NCI-H774 (cell line): ENCODE results near the gene ARMH3.
A peak's percentile ranks its signal among the peaks of the same experiment; 100 is the strongest.

Experiments
- DNase-seq: peaks from one replicate; lab custom pipeline; 2025; lab: John Stamatoyannopoulos, UW

Gene ARMH3

DNA sequence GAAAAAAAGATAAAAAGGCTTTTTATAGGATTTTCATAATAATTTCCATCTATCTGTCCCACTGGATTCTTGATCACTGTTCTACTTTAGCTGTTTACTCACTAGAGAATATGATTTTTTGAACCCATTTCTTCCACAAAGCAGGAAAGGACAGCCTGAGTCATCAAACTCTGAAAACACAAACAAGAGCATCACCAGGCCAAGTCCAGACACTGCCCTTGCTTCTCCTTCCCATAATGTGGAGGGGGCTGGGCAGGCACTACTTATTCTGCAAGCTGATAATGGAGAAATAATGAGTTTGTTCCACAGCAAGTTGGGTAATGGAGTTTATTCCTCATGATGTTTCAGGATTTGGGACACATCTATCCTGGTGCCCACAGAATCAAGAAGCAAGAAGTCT lies 199.3 kb downstream of the ARMH3 start:
- no peak for DNase-seq

DNA sequence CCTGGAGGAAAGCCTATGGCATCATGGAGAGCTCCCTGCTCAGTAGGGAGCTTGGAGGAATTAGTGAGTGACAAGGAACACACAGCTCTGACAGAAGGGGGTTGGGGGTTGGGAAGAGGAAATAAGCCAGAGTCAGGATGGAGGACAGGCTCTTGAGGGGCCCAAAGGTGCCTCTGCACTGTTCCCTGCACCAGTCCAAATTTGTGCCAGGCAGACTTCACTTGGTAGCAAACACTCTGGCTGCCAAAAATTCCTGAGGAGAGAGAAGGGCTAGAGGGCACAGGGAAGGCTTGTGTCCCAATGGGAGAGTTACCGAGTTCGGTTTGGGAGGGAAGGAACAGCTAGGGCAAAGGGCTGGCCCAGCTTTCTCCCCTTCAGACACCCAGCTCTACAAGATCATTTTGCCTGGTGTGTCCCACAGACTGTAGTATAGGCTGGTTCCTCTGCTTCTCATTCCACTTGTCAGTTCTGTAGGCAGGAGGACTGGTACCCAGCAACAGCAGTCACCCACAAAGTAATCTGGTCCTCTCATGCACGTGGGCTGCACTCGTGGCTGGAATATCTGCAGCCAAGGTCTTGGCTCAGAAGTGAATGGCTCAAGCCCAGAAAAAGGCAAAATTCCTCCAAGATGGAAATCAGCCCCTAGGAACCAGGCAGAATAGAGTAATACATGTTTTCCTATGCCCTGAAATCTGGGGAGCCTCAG lies 204.4 kb downstream of the ARMH3 start:
- DNase-seq, result no peak

DNA sequence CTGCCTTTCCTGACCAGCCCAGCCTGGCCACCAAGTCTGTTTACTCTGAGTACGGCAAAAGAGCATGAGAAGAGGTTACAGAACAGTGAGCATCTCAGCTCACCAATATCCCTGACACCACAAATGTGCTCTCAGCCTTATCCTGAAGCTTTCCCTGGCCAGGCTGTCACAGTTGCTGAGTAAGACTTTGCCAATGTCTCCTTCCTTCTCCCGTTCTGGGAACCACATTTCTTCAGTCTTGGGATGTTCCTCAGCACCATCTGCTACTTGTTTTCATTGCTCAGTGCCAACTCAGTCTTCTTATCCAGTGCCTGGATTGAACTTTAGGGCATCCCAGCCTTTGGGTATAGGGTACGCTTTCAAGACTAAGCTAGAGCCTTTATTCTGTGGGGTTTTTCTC lies 205.2 kb downstream of the ARMH3 start:
- DNase-seq, result no peak

DNA sequence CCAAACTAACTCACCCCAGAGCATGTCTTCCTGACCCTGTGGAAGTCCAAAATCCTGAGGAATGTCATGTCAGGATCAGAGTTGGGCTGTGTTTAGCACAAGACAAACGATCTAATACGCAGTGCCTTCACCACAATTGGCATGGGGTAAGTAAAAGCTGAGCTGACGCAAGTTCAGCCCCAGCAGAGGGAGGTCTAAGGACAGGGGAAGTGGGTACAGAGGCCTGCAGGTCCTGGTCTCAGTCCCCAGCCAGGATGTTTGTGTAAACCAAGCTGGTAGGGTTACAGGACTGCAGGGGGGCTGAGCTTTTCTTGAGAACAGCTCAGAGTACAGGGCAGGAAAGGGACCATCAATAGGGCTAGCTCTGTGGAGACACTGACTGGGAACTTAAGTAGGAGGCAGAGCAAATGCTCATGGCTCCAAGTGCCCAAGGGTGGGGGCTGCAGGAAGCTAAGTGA lies 207.1 kb downstream of the ARMH3 start:
- no peak for DNase-seq

DNA sequence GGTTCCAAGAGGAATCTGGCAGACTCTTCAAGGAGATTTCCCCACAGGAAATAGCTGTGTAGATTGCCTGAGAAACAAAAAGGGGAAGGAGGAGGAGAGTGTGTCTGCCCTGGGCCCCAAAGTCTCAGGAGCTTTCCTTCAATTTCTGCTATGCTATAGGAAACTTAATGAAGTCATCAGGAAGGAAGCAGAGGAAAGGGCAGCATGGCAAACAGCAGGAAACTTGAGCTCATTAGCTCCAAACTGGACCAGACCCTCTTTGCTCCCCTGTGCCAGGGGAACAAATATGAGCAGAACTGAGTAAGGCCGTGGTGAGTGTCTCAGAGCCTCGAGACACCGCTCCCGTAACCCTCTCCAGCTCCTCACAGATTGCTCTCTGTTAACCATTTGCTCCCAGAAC lies 207.6 kb downstream of the ARMH3 start:
- no peak for DNase-seq

DNA sequence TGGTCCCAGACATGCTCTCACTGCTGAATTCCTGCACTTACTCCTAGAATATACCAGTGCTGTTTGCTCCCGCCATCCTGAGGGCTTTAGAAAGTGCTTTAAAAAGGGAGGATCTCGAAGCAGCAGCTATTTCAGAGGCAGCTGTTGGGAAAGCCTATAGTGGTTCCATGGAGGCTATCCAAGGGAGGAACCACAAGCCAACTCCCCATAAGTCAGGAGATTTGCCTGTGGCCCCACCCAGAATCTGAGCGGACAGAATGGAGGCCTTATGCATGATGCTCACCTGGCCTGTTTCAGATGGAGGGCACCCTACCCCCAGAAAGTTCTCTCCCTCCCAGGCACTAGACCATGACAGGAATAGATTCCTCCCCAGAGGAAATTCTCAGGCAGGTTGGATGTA lies 210.1 kb downstream of the ARMH3 start:
- DNase-seq, result no peak

DNA sequence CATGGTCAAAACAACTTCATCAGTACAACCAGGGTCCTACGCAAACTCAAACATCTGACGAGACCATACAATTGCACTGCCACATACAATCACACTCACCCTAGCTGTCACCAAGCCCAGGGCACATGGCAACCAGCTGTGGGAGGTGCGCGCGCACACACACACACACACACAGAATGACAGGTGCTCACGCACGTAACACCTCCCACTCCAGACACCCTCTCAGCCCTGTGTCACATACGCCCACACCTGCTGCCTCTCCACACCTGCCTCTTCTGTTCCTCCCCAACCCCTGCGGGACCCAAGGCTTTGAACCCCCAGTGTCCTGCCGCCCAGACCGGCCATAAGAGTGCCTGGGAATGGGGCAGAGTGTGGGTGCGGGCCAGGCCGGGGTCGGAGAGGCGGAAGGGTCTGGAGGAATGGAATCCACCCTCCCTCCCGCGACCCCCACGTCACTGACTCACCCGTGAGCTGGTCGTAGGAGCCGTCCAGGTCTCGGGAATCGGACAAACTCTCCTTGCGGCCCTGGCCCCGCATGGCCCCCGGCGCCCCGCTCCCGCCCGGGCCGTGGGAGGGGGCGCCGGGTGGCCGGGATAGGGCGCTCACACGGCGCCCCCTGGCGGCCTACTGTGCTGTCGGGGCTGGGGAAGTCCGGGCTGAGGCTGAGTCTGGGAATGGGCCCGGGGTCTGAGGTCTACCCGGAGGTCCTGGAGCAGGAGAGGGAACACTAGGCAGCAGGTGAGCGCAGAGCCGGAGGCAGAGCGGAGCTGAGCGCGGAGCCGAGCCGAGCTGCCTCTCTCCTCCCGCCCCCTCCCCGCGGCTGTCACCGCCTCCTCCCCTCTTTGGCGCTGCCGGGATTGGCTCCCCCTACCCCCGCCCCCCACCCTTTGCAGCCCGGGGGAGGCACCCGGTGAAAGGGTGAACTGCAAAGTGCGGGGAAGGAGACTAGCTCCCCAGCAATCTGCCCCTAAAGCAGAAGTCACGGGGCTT lies 212.6 kb downstream of the ARMH3 start, which contains the start of gene KCNIP2:
Gene KCNIP2, minus strand, starts transcription at position 769 of the 990 bp plus-strand sequence. Its CDS starts 232 bp downstream, at position 537.
- DNase-seq, result peak; percentile 21

DNA sequence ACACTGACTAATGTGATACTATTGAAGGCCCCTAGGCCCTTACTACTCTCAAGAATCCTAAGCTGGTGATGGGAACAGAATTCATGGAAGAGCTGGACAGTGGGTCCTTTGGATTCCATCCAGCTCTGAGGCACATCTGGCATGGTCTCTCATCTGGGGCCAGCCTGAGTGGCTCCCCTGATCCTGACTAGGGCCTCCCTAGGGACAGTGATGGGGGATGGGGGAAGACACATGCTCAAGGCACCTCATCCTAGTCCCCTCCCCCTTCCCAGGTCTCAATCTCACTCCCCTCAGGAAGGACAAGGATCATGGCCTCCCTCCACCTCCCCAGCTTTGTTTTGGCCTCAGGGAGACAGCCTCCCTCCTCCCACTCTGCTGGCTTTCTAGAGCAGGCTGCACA lies 214.1 kb downstream of the ARMH3 start:
- DNase-seq, result no peak

DNA sequence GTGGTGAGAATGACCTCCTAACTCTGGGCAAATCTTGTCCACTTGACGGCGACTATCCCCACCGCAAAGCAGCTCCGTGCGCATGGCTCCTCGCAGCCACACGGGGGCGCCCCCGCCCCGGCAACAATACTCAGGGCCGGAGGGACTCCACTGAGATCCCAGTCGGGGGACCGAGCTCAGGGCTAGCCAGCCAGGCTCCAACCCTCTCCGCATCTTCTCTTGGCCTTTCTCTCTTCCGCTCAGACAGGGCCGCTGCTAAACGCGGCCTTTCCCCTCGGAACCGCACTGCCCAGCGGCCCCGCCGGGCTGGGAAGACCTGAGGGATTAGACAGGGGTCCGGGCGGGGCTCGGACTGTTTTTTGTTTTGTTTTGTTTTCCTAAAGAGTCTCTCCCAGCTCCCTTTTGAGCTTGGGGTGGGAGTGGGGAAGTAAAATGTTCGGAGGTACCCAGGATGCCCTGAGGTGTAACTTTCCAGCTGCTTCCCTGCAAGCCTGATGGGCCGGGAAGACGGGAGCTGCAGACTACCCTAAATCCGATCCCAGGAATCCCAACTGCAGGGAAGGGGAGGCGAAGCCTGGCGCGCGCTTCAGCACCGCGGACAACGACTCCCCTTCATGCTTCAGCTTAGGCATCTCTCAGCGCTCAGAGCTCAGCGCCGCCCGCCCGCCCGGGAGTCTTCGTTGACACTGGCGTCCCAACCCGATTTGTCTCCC lies 215.1 kb downstream of the ARMH3 start:
- peak; percentile 24 for DNase-seq

DNA sequence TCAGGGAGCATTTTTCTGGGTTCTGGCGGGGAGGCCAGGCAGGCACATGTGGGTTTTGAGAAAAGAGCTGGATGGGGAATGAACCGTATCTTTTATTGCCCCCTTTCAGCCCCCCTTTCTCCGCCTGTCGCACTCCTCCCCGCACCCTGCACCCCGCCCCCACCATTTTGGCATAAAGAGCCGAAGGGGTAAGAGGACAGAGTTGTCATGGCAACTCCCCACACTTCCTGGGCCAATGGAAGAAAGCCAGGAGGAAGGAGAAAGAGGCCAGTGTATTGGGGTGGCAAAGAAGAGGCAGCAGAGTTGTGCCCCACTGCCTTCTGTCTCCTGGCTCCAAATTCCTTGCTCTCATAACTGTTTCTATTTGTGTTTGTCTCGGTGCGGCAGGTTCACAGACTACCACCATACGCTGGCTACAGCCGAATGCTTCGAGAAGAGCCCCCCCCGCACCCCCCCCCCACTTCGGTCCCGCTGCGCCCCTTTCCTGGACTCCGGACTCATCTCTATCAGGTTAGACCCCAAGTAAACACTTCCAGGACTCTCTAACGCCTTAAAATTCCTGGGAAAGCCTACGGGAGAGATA lies 215.8 kb downstream of the ARMH3 start:
- no peak for DNase-seq

DNA sequence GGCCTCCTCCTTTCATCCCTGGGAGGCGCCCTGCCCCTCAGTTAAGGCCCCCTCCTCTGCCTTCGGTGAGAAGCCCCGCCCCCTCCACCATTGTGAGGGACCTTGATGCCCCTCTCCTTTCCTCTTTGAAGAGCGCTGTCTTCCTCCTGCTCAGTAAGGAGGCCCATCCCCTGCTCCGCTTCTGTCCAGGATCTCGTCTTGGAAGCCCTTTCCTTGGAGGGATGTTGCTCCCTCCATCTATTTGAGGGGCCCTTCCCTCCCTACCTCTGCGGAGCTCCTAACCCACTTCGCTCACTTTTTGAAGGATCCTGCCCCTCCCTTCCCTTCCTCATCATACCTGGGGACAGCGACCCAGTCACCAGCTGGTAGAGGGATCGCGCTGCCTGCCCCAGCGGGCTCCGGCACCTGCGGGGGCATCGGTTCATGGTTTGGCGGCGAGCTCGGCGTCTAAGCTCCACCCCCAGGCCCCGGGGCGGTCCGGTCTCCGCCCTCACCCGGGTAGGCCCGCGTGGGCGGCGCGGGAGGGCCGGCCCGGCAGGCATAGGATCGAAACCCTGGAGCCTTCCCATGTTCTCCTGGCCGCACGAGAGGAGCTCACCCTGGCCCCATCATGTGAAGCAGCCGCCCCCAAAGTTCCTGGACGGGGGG lies 216.4 kb downstream of the ARMH3 start:
- DNase-seq, result no peak

DNA sequence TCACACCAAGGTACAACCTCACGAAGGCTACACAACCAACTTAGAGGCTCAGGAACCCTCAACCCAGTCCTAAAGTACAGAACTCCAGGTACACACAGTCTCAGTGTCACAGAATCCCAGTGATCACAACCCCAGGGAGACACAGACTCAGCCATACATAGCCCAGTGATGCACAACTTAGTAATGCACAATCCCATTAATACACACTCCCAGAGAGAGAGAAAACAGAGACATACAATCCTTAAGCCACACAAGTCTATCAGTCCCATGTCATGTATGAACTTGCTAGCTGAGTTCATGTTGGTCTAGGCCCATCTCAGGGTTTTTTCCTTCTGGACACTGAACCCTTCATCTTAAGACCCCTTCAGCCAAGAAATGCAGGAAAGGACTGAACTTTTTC lies 217.0 kb downstream of the ARMH3 start:
- no peak for DNase-seq

DNA sequence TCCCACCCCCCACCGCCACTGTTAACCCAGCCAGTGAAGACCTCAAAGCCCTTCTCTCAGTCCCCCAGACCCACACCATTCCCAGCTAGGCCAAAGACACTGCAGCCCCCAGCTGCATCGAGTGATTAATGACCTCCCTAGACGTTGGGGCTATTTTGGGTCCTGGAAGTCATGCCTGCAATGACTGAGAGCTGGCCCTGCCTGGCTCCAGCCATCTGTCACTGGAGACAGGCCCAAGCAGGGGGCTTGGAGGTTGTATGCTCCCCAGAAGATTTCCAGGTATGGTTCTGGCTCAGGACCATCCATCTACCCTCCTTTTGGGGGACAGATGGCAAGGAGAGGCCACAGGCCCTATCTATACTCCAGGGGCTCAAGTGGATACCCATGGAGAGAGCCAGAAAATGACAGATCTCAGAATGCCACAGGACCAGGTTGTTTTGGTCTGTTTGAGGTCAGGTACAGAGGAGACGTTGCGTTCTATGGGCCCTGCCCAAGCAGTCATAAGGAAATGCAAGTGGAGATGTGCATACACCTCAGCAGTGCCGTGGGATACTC lies 217.5 kb downstream of the ARMH3 start:
- DNase-seq, result no peak

DNA sequence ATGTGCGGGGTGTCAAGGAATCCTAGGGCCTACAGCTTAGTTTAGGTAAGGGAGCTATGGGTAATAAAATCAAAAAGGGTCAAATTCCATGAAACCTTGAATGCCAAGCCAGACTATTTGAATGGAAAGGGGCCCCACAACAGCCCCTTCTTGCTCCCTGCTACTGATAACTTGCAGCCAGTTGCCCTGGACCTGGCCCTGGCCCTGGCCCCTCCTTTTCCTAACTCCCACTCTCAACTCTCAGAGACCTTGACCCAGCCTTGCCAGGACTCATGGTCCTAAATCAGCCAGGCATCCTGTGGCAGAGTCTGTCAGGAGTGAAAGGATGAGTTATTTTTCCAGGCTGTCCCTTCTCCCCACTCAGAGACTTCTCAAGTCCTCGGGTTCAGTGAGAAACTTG lies 218.2 kb downstream of the ARMH3 start:
- DNase-seq, result no peak

DNA sequence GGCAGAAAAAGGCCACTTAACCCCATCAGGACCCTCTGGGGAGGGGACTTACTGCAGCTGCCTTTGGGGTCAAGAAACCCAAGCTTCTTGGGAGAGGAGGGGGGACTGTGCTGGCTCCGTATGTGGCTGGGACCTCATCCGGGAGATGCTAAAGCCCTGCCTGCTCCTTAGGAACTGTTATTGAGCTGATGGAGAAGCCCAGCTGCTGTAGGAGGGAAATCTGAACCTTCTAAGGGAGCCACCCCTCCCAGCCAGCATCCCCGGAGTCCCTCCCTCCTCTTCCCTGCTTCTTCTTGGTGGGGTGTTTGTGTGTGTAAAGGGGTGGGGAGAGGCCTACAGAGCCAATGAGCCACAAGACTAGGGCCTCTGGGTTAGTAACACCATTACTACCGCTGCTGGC lies 220.6 kb downstream of the ARMH3 start:
- DNase-seq, result no peak

DNA sequence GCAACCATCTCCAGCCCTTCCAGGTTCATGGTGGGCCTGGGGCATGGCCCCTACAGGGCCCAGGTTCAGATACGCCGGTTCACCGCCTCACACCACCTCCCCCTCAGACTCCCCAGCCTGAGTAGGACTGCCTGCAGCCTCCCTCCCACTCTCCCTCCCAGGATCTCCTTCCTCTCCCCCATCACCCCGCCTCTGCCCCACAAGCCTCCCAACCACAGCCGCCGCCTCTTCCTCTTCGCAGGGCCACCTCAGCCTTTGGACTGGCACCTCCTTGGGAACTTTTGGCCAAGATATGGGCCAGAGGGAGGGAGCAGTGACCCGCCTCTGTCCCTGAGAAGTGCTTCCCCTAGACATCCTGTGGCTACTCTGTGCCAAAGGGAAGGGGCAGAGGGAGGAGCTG lies 221.6 kb downstream of the ARMH3 start:
- no peak for DNase-seq

DNA sequence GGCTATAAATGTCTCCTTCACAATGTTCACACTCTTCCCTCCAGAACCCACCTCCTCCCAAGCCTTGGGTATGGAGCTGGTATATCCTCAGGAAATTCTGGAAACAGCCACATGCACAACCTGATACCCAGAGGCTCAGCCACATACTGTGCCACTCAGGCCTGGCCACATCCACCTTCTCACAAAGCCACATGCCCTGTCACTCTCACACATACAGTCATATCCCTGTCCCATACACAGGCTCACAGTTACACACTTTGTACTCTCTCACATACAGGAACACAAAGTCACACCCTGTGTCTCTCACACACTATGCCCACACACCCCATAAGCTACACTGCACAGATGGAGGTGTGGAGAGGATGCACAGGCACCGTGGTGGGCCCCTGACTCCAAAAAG lies 222.5 kb downstream of the ARMH3 start:
- DNase-seq, result no peak

DNA sequence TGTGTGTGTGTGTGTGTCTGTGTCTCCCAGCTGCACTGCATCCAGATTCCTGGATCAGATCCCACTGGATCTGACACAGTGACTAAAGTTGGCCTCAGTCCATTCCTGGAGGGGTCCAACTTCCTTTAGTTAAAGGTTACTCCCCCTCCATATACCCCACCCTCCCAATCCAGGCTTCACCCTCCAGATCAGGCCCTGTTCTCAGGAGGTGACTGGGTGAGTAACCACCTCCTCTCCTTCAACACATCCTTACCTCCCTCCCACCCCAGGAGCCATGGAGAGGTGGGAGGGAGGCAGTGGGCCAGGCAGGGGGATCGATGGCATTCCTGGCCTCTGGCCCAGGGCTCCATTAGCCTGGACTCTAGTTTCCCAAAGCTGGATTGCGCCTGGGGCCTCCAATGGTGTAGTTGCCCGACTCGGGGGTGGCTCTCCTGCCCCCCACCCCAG lies 223.6 kb downstream of the ARMH3 start:
- DNase-seq, result no peak

DNA sequence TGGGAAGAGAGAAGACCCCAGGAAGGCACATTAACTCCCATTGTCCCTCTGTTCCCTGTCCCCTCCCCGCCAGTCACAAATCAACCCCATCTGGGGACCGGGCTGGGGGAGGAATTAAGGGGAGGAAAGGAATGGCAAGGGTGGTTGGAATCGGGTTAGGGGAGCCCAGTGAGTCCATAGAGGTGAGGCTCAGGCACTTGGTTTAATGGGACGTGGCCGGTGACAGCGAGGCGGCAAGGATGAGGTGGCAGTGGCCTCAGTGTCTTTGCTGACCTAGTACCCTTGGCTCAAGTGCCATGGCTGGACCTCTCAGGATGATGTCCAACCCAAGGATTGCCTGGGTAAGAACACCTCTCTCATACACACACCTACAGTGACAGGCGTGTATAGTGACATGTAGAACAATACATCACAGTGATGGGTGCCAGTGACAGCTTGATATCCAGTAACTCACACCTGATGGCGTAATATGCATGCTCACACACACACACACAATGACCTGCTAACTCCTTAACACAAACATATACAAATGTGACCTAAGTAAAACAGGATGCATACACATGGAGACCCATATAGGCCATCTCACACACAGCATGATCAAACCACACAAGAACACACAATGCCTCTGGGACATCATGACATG lies 224.7 kb downstream of the ARMH3 start:
- no peak for DNase-seq

DNA sequence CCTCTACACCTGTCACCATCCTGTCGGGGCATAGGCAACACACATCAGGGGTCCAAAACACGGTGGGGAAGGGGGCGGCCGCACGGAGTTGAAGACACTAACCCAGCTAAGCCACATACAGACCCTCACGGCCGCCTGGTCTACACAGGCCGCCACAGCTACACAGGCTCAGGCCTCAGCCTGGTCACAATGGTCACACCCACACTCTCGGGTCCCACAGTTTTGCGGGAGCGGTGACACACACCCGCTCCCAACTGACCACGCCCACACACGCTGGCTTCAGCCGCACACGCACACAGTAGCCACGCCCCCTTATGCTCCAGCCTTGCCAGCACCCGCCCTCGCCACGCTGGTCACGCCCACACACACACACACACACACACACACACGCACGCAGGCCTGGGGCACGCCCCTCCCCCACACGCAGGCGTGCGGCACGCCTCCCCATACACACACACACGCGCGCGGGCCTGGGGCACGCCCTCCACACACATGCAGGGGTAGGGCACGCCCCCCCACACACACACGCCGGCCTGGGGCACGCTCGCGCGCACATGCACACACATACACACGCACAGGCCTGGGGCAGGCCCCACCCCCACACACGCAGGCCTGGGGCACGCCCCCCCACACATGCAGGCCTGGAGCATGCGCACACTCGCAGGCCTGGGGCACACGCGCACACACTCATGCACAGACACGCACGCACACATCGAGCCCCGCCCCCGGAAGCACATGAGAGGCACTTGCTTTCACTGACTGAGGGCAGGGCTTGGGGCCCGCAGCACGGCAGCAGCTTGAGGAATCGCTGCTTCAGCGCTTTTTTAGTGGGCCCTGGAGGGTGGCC lies 225.4 kb downstream of the ARMH3 start:
- peak; percentile 73 for DNase-seq
